ENCODE measurements around the gene ACAD10. TPM values are rescaled to one million over a fixed set of nuclear protein-coding genes. Genes with fewer than 3 reads are reported as not detected.
"Not testable (repeated sequence)": the region's sequence is repeated elsewhere in the genome, so short reads cannot be mapped to it uniquely, and the experiment has no call there.

The ACAD10 gene
- total RNA-seq, 1 donor from 2014 or later = 27.3 TPM

GRCh38 chr12:111748151-111748672, 62.4 kb downstream of the ACAD10 start:
- DNase-seq (ENCODE audit: low spot score) (no peak), ATAC-seq (no peak)

DNA sequence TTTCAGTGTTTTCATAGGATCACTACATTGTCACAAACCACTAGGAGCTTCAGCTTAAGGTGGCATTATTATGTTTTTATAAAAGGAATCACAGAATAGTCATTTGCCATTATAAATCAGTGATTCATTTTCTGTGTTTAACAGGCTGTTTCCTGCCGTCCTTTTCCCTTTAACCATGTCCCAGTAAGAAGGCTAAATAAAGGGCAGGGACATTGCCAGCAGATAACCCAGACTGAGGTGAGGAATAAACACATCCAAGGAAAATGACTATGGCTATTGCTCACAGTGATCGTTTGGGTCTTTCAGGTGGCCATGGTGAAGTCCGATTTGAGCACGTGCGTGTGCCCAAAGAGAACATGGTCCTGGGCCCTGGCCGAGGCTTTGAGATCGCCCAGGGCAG, 63.0 kb downstream of the ACAD10 start:
- peak; percentile 16 for ATAC-seq
- no peak for DNase-seq (ENCODE audit: low spot score)

DNA sequence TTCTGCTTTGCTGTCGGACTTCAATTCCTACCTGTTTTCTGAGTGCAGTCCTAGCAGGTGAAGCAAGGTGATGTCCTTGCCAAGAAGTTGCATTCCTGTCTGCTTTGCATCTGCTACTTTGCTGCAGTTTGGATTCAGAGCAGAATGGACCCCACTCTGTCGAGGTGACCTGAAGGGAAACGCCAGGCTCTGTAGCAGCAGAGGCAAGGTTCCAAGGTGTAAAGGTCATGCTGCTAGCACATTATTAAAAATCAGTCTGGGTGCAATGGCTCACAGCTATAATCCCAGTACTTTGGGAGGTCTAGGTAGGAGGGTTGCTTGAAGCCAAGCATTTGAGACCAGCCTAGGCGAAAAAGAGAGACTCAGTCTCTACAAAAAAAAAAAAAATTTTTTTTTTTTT, 63.5 kb downstream of the ACAD10 start:
- peak; percentile 78 for ATAC-seq
- peak; percentile 62 for DNase-seq (ENCODE audit: low spot score)

- DNase-seq (ENCODE audit: low spot score) (peak; percentile 74), ATAC-seq (peak; percentile 86)
Observed at GRCh38 chr12:111753144-111753881, 67.5 kb downstream of the ACAD10 start.

DNA sequence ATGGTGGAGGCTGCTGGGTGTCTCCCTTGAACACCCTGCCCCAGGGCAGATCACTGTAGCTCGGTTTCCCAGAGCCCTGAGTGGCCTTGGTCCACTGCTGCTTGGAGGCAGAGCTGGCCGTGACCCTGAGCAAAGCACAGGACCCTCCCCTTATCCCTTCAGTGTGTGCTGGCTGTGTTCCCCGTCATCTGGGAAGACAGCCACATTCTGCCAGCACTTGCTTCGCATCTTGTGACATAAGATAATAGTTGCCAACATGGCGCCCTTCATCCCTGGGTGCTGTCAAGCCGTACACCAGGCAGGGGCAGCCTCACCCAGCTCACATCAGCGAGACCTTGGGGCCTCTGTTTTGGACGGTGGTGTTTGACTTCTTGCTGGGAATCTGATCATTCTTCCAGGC, 68.8 kb downstream of the ACAD10 start:
- ATAC-seq (no peak), DNase-seq (ENCODE audit: low spot score) (no peak)

DNA sequence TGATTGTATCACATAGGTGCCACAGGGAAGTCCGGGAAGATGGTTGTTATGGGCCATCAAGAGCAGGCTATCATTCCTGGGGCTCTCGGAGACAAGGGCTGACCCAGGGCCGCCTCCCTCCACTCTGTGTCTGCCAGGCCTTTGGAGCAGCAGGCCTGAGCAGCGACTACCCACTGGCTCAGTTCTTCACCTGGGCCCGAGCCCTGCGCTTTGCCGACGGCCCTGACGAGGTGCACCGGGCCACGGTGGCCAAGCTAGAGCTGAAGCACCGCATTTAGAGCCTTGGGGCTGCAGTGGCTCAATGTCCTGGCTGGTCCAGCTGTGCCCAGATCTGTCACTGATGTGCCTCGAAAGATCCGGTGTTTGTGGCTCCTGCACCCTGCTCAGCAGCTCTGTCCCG, 70.3 kb downstream of the ACAD10 start:
- DNase-seq (ENCODE audit: low spot score) = no peak
- no peak for ATAC-seq

GRCh38 chr12:111756681-111757080, 70.8 kb downstream of the ACAD10 start:
- DNase-seq (ENCODE audit: low spot score) (no peak), ATAC-seq (no peak)

- no peak for DNase-seq (ENCODE audit: low spot score)
Observed at GRCh38 chr12:111757361-111758119, 71.7 kb downstream of the ACAD10 start.

DNA sequence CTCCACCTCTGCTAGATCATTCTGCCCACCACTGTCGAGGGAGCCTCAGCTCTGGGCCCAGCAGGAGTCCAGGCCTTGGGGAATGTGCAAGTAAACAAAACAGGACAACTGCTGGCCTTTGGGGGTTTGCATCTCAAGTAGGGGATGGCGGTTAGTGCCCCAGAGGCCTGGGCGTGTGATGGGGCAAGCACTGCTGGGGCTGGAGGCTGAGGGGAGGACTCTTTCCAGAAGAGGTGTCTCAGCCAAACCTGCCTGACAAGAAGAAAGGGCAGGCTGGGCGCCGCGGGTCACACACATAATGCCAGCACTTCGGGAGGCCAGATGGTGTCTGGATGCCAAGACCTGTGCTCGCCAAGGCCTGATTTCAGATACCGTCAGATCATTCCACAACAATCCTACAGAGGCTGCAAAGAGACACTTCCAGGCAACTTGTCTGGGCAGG, 72.3 kb downstream of the ACAD10 start:
- peak; percentile 82 for ATAC-seq
- peak; percentile 80 for DNase-seq (ENCODE audit: low spot score)

More at GRCh38 chr12:111757361-111758119, 71.7 kb downstream of the ACAD10 start:
- ATAC-seq = peak; percentile 58

DNA sequence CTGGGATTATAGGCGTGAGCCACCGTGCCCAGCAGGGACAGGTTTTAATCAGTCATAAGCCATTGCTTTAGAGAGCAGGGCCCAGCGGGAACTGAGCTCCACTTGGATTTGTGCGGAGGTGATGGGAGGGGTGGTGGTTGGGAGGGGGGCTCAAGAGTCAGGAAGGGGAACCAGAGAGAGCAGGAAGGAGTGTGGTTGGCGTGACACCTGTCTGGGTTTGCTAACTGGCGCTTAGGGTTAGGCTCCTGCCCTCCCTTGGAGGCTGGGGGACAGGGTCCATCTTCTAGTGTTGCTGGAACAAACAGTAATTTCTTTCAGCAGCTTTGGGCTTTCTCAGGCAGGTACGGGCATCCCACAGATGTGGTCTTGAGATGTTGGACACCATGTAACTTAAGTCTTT, 73.4 kb downstream of the ACAD10 start:
- no peak for ATAC-seq
- DNase-seq (ENCODE audit: low spot score) = no peak

DNA sequence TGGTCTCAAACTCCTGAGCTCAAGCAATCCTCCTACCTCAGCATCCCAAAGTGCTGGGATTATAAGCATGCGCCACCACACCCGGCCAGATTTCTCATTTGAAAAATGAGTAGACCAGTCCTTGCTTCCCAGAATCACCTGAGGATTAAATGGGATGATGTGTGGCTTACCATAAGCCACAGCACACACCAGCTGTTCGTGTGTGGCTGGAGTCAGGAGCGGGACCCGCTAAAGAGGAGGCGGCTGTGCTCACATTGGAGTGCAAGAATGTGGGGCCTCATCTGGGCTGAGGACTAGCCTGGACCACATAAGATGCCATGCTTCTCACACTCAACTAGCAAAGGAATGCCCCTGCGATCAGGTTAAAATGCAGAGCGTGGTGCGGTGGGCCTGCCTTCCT, 74.1 kb downstream of the ACAD10 start:
- ATAC-seq = no peak
- no peak for DNase-seq (ENCODE audit: low spot score)

- no peak for DNase-seq (ENCODE audit: low spot score)
- ATAC-seq = peak; percentile 23
Observed at GRCh38 chr12:111761099-111761498, 75.2 kb downstream of the ACAD10 start.

DNA sequence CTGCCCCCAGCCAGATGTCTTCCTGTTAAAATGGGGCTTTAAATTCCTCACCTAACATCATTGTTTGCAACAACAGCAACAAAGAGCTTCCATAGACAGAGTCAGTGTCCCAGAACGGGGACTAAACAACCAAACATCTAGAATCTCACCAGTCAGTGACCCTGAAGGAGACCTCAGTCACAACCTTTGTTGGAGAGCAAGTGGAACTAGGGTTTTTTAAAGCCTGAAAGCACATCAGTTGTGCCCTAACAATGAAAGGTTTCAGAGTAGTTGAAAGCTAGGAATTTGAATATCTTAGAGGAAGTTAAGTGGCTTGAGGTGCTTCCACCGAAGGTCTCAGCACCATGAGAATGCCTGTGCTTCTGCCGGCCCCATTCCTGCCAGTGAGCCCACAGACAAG, 75.9 kb downstream of the ACAD10 start:
- DNase-seq (ENCODE audit: low spot score) (no peak), ATAC-seq (no peak)

DNA sequence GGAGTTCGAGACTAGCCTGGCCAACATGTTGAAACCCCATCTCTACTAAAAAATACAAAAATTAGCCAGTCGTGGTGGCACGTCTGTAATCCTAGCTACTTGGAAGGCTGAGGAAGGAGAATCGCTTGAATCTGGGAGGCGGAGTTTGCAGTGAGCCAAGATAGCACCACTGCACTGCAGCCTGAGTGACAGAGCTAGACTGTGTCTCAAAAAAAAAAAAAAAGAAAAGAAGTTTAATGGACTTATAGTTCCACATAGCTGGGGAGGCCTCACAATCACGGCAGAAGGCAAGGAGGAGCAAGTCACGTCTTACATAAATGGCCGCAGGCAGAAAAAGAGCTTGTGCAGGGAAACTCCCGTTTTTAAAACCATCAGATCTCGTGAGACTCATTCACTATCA, 77.7 kb downstream of the ACAD10 start:
- not testable (repeated sequence) for DNase-seq (ENCODE audit: low spot score)

GRCh38 chr12:111764120-111764821, 78.4 kb downstream of the ACAD10 start:
- DNase-seq (ENCODE audit: low spot score) (no peak), ATAC-seq (no peak)

More for the DNA sequence above, 77.7 kb downstream of the ACAD10 start:
- ATAC-seq = not testable (repeated sequence)

DNA sequence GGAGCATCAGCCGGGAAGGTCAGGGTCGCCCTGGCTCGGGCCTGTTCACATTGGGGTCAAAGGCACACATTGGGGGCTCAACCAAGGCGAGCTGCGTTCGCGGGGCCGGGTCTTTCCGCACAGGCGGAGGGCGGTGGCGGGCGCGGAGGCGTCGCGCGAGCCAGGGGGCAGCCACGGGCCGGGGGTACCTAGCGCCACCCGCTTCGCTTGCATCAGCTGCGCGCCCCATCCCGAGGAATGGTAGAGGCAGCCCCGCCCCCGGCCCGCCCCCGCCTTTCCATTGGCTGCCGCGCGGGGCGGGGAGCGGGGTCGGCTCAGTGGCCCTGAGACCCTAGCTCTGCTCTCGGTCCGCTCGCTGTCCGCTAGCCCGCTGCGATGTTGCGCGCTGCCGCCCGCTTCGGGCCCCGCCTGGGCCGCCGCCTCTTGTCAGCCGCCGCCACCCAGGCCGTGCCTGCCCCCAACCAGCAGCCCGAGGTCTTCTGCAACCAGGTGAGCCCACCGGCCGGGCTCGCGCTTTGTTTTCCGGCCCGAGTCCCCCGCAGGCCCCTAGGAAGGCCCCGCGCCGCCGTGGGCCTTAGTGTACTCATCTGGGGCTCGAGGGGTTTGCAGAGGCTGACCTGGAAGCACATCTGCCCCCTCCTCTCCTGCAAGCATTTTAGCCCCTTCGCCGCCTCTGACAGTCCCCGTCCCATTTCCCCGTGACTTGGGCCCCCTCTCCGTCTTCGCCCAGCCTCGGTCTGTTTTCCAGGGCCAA, 80.9 kb downstream of the ACAD10 start, which contains the start of gene ALDH2:
Gene ALDH2, plus strand, starts transcription at position 326 of the 754 bp plus-strand sequence. Its CDS starts 50 bp downstream, at position 376.
- ATAC-seq = peak; percentile 94
- DNase-seq (ENCODE audit: low spot score) = peak; percentile 89

DNA sequence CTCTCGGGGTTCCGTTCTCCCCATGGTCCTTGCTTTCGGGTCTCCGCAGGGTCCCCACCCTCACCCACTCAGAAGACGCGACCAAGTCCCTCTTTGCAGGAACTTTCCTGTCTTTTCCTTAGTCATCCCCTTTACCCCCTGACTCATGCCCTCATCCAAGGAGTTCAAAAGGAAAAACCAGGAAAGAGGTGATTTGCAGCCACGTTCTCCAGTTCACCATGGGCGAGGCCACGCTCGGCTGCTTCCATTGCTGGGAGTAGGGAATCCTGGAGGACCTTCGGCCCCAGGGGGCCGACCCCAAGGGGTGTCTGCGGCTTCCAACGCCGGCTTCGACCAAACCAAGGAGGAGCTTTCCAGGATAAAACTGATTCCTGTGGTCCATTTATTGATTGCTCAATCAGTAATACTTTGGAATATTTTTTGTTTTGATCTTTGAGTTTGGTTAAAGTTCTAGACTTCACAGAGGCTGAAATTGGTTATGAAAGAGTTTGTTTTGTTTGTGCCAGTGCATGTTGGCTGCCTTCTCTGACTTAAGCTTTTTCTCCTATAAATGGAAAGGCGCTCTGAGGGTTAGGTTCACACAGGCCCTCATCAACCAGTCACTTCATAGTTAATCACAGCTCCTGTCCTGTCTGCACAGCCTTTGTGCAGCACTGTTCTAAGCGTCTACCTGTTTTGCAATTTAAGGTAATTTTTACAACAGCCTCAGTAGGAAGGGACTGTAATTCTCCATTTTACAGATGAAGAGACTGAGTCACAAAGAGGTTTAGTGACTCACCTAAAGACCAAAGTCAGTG, 81.7 kb downstream of the ACAD10 start:
- DNase-seq (ENCODE audit: low spot score) (no peak), ATAC-seq (peak; percentile 30)

DNA sequence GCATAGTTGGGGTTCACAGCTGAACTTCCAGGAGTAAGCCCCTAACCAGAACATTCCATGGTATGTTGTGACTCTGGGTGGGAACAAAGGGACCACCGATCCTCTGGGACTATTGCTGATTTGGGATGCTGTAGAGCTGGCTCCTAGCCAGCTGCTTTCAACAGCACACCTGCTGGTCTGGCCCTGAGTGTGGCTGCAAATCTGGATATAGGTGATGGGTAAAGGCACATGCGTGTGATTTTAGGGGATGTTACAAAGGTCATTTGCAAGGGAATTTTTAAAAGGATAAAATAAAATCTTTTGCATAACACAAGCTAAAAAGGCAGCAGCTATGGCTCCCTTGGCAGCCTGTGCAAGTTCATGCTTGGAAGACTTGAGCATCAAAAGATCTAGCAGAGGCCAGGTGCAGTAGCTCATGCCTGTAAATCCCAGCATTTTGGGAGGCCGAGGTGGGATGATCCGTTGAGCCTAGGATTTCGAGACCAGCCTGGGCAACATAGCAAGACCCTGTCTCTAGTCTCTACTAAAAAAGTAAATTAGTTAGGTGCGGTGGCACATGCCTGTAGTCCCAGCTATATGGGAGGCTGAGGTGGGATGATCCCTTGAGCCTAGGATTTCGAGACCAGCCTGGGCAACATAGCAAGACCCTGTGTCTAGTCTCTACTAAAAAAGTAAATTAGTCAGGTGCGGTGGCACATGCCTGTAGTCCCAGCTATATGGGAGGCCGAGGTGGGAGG, 82.5 kb downstream of the ACAD10 start:
- ATAC-seq (no peak), DNase-seq (ENCODE audit: low spot score) (no peak)

DNA sequence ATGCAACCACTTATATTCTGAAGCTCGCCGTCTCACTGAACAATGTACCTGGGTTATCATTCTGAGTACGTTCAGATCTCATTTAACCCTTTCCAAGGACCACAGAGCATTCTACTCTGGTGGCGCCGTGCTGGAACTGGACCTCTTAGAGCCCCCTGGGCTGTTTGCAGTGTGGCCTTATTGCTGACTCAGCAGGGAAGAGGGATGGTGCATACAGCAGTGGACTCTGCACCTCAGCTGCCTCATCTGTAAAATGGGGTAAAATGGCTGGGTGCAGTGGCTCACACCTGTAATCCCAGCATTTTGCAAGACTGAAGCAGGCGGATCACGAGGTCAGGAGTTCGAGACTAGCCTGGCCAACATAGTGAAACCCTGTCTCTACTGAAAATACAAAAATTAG, 83.7 kb downstream of the ACAD10 start:
- no peak for ATAC-seq
- DNase-seq (ENCODE audit: low spot score) = no peak

Measured in left lobe of liver (tissue), 2 donors.